HepG2 (cell line): Measurements from ENCODE around the gene TFAP2E. TPM values are rescaled to one million over a fixed set of nuclear protein-coding genes. Genes with fewer than 3 reads are reported as not detected.

ENCODE experiments used
- ATAC-seq: fragments of 200-7000 bp; cut with Tn5 transposase; 3 replicates; pipeline ENCODE4 v1.9.1; 2020; ENCODE audit warnings: mild to moderate bottlenecking, moderate library complexity
- BruUV-seq: library from RNA; stranded (reverse); fragments of 400-500 nt; replicated peaks from 2 replicates; lab custom pipeline; 2021; lab: Mats Ljungman, UMichigan
- CTCF ChIA-PET: fragments of 300-600 bp; formaldehyde crosslinking; extraction: SDS; loops from one replicate; lab custom pipeline; 2021; ENCODE audit warnings: low total read pairs, inconsistent platforms, low intra/inter-chr PET ratio; lab: Yijun Ruan, JAX
- POLR2A ChIA-PET: fragments of 350-600 bp; sonication (Branson Sonifier 250); formaldehyde crosslinking; loops from one replicate; lab custom pipeline; 2020; ENCODE audit warnings: antibody characterized with exemption, inconsistent platforms; lab: Yijun Ruan, JAX
- DNase-seq: peaks from one replicate; pipeline ENCODE4 v3.0.0-alpha.2; 2015; ENCODE audit warnings: low spot score
- FAIRE-seq: peaks from 3 replicates; lab custom pipeline; 2011; peaks lifted over from hg19 to GRCh38; lab: Jason Lieb, UNC
- H2AFZ ChIP-seq: one replicate; pipeline ENCODE4 v1.6.1; 2011; ENCODE audit warnings: low read length, inconsistent platforms
- H3K27ac ChIP-seq: fragments of 300-600 bp; 3 replicates; pipeline ENCODE4 v1.8.0; 2011; ENCODE audit warnings: mixed run types, mild to moderate bottlenecking, mixed read lengths, low read length, inconsistent platforms; ENCODE audit not compliant: insufficient read depth; ENCODE audit errors: extremely low read length
- H3K27me3 ChIP-seq, 2 experiments: fragments of 200-600 bp in 1 of 2; 2 replicates in 1 of 2; 3 replicates in 1 of 2; pipeline versions ENCODE4 v1.6.0 to v1.8.0; 2011; ENCODE audit warnings: low read length in 2 of 2, mild to moderate bottlenecking in 2 of 2, moderate library complexity in 2 of 2, inconsistent platforms in 1 of 2; ENCODE audit not compliant: insufficient read depth in 2 of 2, control insufficient read depth in 1 of 2
- H3K36me3 ChIP-seq, 2 experiments: fragments of 200-600 bp in 1 of 2; replicated peaks in 1 of 2; 2 replicates in 1 of 2; 3 replicates in 1 of 2; pipeline versions ENCODE4 v1.5.1 to v1.8.0; 2011; ENCODE audit warnings: low read length in 2 of 2, inconsistent platforms in 1 of 2; ENCODE audit not compliant: insufficient read depth in 2 of 2, control insufficient read depth in 1 of 2
- H3K4me1 ChIP-seq: 2 replicates; pipeline ENCODE4 v1.5.1; 2012; ENCODE audit warnings: low read length, inconsistent platforms; ENCODE audit not compliant: insufficient read depth
- H3K4me2 ChIP-seq: 2 replicates; pipeline ENCODE4 v1.6.0; 2011; ENCODE audit warnings: low read depth, low read length, inconsistent platforms
- H3K4me3 ChIP-seq, 3 experiments: fragments of 200-600 bp in 1 of 3; sonication (generic), shearing (Covaris generic) in 1 of 3; replicated peaks in 1 of 3; 2 replicates each; pipeline ENCODE4 v1.5.1; 2011 to 2016; ENCODE audit warnings: low read length in 3 of 3, inconsistent platforms in 2 of 3, low read depth in 2 of 3, mild to moderate bottlenecking in 2 of 3, control low read depth in 1 of 3, mixed read lengths in 1 of 3; ENCODE audit not compliant: insufficient read depth in 1 of 3
- H3K79me2 ChIP-seq: one replicate; pipeline ENCODE4 v1.6.1; 2011; ENCODE audit warnings: low read length, inconsistent platforms; ENCODE audit not compliant: insufficient read depth
- H3K9ac ChIP-seq: 2 replicates; pipeline ENCODE4 v1.6.0; 2011; ENCODE audit warnings: mild to moderate bottlenecking, low read depth, low read length, inconsistent platforms; ENCODE audit not compliant: insufficient read depth
- H3K9me3 ChIP-seq: 2 replicates; pipeline ENCODE4 v1.5.1; 2012; ENCODE audit warnings: mild to moderate bottlenecking, low read length
- H4K20me1 ChIP-seq: 2 replicates; pipeline ENCODE4 v1.6.0; 2011; ENCODE audit warnings: inconsistent platforms, mild to moderate bottlenecking, low read length, moderate library complexity; ENCODE audit not compliant: insufficient read depth
- ASH2L ChIP-seq: fragments of 300-600, 200-600 bp; sonication (generic); IDR thresholded peaks from 2 replicates; pipeline ENCODE4 v1.7.0; 2017; ENCODE audit warnings: low read depth, mild to moderate bottlenecking, moderate library complexity, mixed read lengths, low read length; ENCODE audit not compliant: insufficient read length
- IRF2 ChIP-seq: IDR thresholded peaks from 2 replicates; pipeline ENCODE4 v1.6.1; 2018; ENCODE audit warnings: missing genetic modification reagents, missing compliant biosample characterization
- KMT2A ChIP-seq: sonication (generic); formaldehyde crosslinking; IDR thresholded peaks from 2 replicates; pipeline ENCODE4 v1.4.0; 2020; ENCODE audit warnings: missing genetic modification reagents
- RARG ChIP-seq: sonication (generic); formaldehyde crosslinking; IDR thresholded peaks from 2 replicates; pipeline ENCODE4 v1.4.0; 2020; ENCODE audit warnings: low read depth, mild to moderate bottlenecking, missing genetic modification reagents
- SALL2 ChIP-seq: sonication (generic); formaldehyde crosslinking; IDR thresholded peaks from 2 replicates; pipeline ENCODE4 v1.8.1; 2023; ENCODE audit warnings: mild to moderate bottlenecking, missing genetic modification reagents, inconsistent platforms
- SAP130 ChIP-seq: IDR thresholded peaks from 2 replicates; pipeline ENCODE4 v1.6.1; 2016; ENCODE audit warnings: low read depth
- ZBTB20 ChIP-seq: sonication (generic); formaldehyde crosslinking; IDR thresholded peaks from 2 replicates; pipeline ENCODE4 v1.8.1; 2023; ENCODE audit warnings: missing genetic modification reagents, low read depth, mild to moderate bottlenecking, borderline replicate concordance
- ZNF260 ChIP-seq: sonication (generic); formaldehyde crosslinking; IDR thresholded peaks from 2 replicates; pipeline ENCODE4 v1.4.0; 2020; ENCODE audit warnings: missing genetic modification reagents, low read depth, mild to moderate bottlenecking, borderline replicate concordance
- ZNF7 ChIP-seq: IDR thresholded peaks from 2 replicates; pipeline ENCODE4 v1.6.1; 2016; ENCODE audit warnings: missing biosample characterization, missing genetic modification reagents
- WGBS: methylation state at CpG from one replicate; pipeline ENCODE4 v1.1.6; 2017; ENCODE audit warnings: low lambda C conversion rate; 5-methylcytosine and 5-hydroxymethylcytosine counted together
- in situ Hi-C: cut with HindIII; loops from 2 replicates; pipeline ENCODE4 v1.10.0; 2017; ENCODE audit warnings: low pct_unique_long_range_greater_than_20kb; ENCODE audit not compliant: extremely low pct_ligation_motif_present
- intact Hi-C: fragments of 100-400 bp; cut with micrococcal nuclease; formaldehyde crosslinking; loops from one replicate; pipeline ENCODE4 v1.10.0; 2022; ENCODE audit not compliant: unreplicated experiment
- polyA plus RNA-seq, 8 experiments: library from polyadenylated mRNA; depleted of rRNA in 3 of 8; stranded (reverse) in 7 of 8; unstranded in 1 of 8; fragments of >200 nt; fragmentation: Illumina TruSeq in 4 of 8; extraction: Trizol in 4 of 8; gene quantifications; 2 replicates each; pipeline versions ENCODE4 v1.2.1 to v1.2.3, GENCODE V29; 2011 to 2016; ENCODE audit warnings: low read depth in 4 of 8, missing spikeins in 1 of 8, mixed read lengths in 1 of 8; ENCODE audit not compliant: insufficient read depth in 1 of 8
- total RNA-seq, 5 experiments: library from RNA; depleted of rRNA; stranded (reverse); fragments of >200 nt; fragmentation: Illumina TruSeq; extraction: Trizol; gene quantifications; 2 replicates each; pipeline ENCODE4 v1.2.3, GENCODE V29; 2016; ENCODE audit warnings: low read depth in 1 of 5
- TF ChIP-seq, protein P1 (sequence below): sonication (generic); formaldehyde crosslinking; IDR thresholded peaks from 2 replicates; pipeline ENCODE4 v1.4.0; 2020; ENCODE audit warnings: low read depth, mild to moderate bottlenecking, missing genetic modification reagents

Gene TFAP2E
- total and polyA plus RNA-seq, 2 of the 13 experiments (the other 11 are each of a cell fraction or from before 2014, with no cell fraction given): 0.31 to 0.41 TPM

DNA sequence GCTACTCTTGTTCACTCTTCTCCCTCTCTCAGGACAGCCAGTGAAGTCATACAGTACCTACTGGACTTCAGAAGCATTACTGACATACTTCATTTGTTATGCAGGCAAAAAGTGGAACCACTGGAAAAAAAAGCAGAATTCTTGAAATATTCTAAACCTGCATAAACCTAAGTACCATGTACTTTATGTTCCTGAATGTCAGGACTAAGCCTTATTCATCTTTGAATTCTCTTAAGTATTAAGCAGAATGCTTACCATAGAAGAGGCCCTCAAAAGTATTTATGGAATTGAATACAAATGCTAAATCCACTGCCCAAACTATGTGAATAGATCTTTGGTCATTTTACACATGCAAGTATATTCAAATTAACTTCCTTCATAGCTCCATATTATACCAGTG is 60.4 kb downstream of the TFAP2E start:
- BruUV-seq: no TSS peak
- H3K9me3 ChIP-seq: no peaks in the 10 kb centered on the region
- no peak overlapping the region for H3K4me3 ChIP-seq
- DNase-seq (no peak), FAIRE-seq (no peak), ATAC-seq (no peak)
- peaks cover 38% of the 10 kb centered on the region for H3K4me1 ChIP-seq
- H4K20me1 ChIP-seq: peaks cover 2% of the 10 kb centered on the region; the same call in 1 of the 2 replicates
- peaks cover 11 to 58% of the 10 kb centered on the region in 2 experiments for H3K36me3 ChIP-seq
- CTCF ChIA-PET: no interaction called here
- no peak overlapping the region for H3K27ac ChIP-seq
- TF ChIP-seq SALL2 (no peak), ZBTB20 (CRISPR knock-in tag) (no peak), ZNF7 (no peak)
- POLR2A ChIA-PET: no interaction called here
- H3K9ac ChIP-seq: no peak overlapping the region
- H3K27me3 ChIP-seq: no peaks in the 10 kb centered on the region
- in situ Hi-C loops: no loop called here
- H3K4me2 ChIP-seq: no peak overlapping the region
- H3K79me2 ChIP-seq: peaks cover 45% of the 10 kb centered on the region
- H2AFZ ChIP-seq: no peak overlapping the region
- intact Hi-C loops: no loop called here

DNA sequence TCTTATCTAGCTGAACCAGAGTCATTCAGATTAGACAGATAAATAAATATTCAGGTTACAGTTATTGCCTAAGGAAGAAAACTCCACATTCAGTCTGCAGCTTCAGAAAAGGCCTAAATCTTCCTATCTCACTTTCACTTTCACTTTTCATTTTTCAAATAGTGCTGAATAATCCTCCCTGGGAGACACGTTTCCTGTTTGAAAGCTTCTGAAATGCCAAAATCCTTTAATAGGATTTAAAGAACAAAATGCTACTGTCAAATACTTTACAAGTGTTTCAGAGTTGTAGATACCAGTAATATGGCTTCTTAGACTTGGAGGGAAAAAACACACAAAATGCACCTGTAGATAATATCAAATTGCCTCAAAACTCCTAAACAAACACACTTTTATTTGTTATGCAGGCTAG is 64.3 kb downstream of the TFAP2E start:
- ChIA-PET CTCF (no interaction called here), POLR2A (no interaction called here)
- intact Hi-C loops: no loop called here
- Histone ChIP-seq H3K27ac (peak overlapping the region; percentile 66), H3K36me3 (peaks cover 8 to 29% of the 10 kb centered on the region in 2 experiments), H2AFZ (no peak overlapping the region), H4K20me1 (peaks cover 2% of the 10 kb centered on the region; the same call in 1 of the 2 replicates), H3K9ac (peak overlapping the region; percentile 67), H3K9me3 (no peaks in the 10 kb centered on the region), H3K27me3 (peaks cover 0 to 5% of the 10 kb centered on the region in 2 experiments; a peak in 1 of 5 replicates), H3K79me2 (peaks cover 61% of the 10 kb centered on the region), H3K4me3 (peak overlapping the region; percentile 31 to 76 (median 49); a peak in 5 of 6 replicates), H3K4me2 (peak overlapping the region; percentile 95), H3K4me1 (peaks cover 34% of the 10 kb centered on the region)
- peak; percentile 43; the same call in 1 of the 2 replicates for TF ChIP-seq KMT2A (CRISPR knock-in tag)
- TF ChIP-seq ASH2L: peak; percentile 50
- peak; percentile 100 for TF ChIP-seq IRF2 (CRISPR knock-in tag)
- TF ChIP-seq SAP130 (CRISPR knock-in tag): peak; percentile 54
- no peak for TF ChIP-seq ZNF260 (CRISPR knock-in tag)
- TF ChIP-seq, protein P1, sequence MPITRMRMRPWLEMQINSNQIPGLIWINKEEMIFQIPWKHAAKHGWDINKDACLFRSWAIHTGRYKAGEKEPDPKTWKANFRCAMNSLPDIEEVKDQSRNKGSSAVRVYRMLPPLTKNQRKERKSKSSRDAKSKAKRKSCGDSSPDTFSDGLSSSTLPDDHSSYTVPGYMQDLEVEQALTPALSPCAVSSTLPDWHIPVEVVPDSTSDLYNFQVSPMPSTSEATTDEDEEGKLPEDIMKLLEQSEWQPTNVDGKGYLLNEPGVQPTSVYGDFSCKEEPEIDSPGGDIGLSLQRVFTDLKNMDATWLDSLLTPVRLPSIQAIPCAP (CRISPR knock-in tag): peak; percentile 92; the same call in 1 of the 2 replicates
- TF ChIP-seq RARG: no peak
- ATAC-seq (no peak), DNase-seq (peak; percentile 28), FAIRE-seq (no peak)
- no TSS peak for BruUV-seq
- 0% methylated on average over 1 of the region's 1 CpG for WGBS
- in situ Hi-C loops: no loop called here
